ENCODE data around the gene NTRK1. TPM values are rescaled to one million over a fixed set of nuclear protein-coding genes. Genes with fewer than 3 reads are reported as not detected.

NTRK1 gene
- total and polyA plus RNA-seq, 4 donors: 0.13 to 0.17 (median 0.14) TPM

- no peak for TF ChIP-seq MAX (IDR thresholded peaks at IDR 0.05)
- no peak for TF ChIP-seq FOXA2 (IDR thresholded peaks at IDR 0.05)
- TF ChIP-seq JUND (IDR thresholded peaks at IDR 0.05): no peak
These were observed 49.5 kb upstream of the NTRK1 start (continued) for GRCh38 chr1:156811168-156811567.

GRCh38 chr1:156812293-156812990 lies 48.2 kb upstream of the NTRK1 start:
- no peak for DNase-seq (ENCODE audit: low spot score)
- peaks cover 3 to 8% (median 6%) of the 10 kb centered on the region in 4 donors for H3K4me1 ChIP-seq (ENCODE audit: control insufficient read depth in 4 of 4, insufficient read depth in 4 of 4, low read length in 3 of 4)
- H3K36me3 ChIP-seq (ENCODE audit: control insufficient read depth in 4 of 4, insufficient read depth in 3 of 4, low read depth in 1 of 4, low read length in 3 of 4): no peaks in the 10 kb centered on the region
- H3K4me3 ChIP-seq (ENCODE audit: low read depth in 1 of 3, low read length in 3 of 3): no peak overlapping the region
- no peak overlapping the region for H3K9ac ChIP-seq (ENCODE audit: low read depth in 1 of 2, low read length in 2 of 2)
- H3K27ac ChIP-seq (ENCODE audit: low read depth in 1 of 2, low read length in 2 of 2): no peak overlapping the region
- H3K9me3 ChIP-seq (ENCODE audit: control insufficient read depth in 4 of 4, low read length in 3 of 4): no peaks in the 10 kb centered on the region
- WGBS: 96% methylated on average over 10 of the region's 10 CpGs
- no peaks in the 10 kb centered on the region for H3K27me3 ChIP-seq (ENCODE audit: control insufficient read depth in 4 of 4, insufficient read depth in 4 of 4, low read length in 3 of 4)
- TF ChIP-seq MAX (IDR thresholded peaks at IDR 0.05): no peak
- no peak for TF ChIP-seq YY1 (IDR thresholded peaks at IDR 0.05)
- TF ChIP-seq ATF3 (IDR thresholded peaks at IDR 0.05): no peak
- no peak for TF ChIP-seq CTCF (IDR thresholded peaks at IDR 0.05; ENCODE audit: low read depth, low read length, missing input control)
- TF ChIP-seq TAF1 (conservative IDR thresholded peaks at IDR 0.05): no peak
- TF ChIP-seq EGR1 (IDR thresholded peaks at IDR 0.05; ENCODE audit: low read depth in 2 of 2): no peak
- no peak for TF ChIP-seq GABPA (IDR thresholded peaks at IDR 0.05 in 1 of 2, conservative IDR thresholded peaks at IDR 0.05 in 1 of 2)
- no peak for TF ChIP-seq HNF4A (conservative IDR thresholded peaks at IDR 0.05)
- no peak for TF ChIP-seq HNF4G (IDR thresholded peaks at IDR 0.05)
- TF ChIP-seq SP1 (IDR thresholded peaks at IDR 0.05): no peak
- no peak for TF ChIP-seq REST (IDR thresholded peaks at IDR 0.05)
- TF ChIP-seq JUND (IDR thresholded peaks at IDR 0.05): no peak
- TF ChIP-seq FOXA2 (IDR thresholded peaks at IDR 0.05): no peak
- no peak for TF ChIP-seq RAD21 (IDR thresholded peaks at IDR 0.05)
- TF ChIP-seq NR2F2 (IDR thresholded peaks at IDR 0.05): no peak
- no peak for TF ChIP-seq ZBTB33 (IDR thresholded peaks at IDR 0.05)
- no peak for TF ChIP-seq RXRA (IDR thresholded peaks at IDR 0.05)
- no peak for TF ChIP-seq FOXA1 (IDR thresholded peaks at IDR 0.05)

Data from liver (tissue), 9 donors.